GOT3 (cell line): ENCODE data around the gene DCLRE1B.

ENCODE experiments used
- DNase-seq: peaks from one replicate; lab custom pipeline; 2025; ENCODE audit warnings: mixed read lengths; lab: John Stamatoyannopoulos, UW

The DCLRE1B gene

DNA sequence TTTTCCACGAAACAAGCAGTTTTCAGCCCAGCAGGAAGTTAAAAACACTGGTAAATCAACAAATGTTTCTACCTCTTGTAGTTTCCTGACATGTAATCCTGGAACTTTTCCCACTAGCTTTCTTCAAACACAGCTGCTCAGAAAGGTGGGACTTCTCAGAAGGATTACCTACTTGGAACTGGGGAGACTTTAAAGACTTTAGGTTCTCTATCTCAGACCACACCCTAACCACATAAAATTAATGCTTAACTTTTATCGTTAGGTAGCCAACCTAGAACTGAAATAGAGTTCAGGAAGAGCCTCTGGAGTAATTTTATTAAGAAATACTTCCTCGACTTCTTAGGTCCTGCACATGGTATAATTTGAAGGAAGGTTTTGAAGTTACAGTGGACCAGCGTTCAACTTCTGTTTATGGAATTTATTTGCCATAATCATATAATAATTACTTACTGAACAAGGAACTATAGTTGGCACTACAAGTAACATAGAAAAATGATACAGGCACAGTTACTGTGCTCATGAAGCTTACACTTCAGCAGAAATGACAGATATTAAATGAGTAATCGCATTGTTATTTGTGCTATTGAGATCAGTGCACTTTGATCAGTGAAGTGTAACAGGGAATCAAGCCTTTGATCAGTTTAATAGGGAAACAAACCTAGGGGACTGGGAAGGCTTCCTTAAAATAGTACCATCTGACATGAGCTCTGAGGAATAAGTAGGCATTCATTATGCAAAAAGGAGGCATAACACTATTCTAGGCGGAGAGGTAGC is 17.5 kb upstream of the DCLRE1B start, which contains the start of gene BCL2L15:
Gene BCL2L15, minus strand, starts transcription at position 180 of the 774 bp plus-strand sequence. CDS start 206 bp downstream, outside the sequence.
- no peak for DNase-seq

GRCh38 chr1:113890816-113891215 is 14.3 kb upstream of the DCLRE1B start:
- DNase-seq: no peak

DNA sequence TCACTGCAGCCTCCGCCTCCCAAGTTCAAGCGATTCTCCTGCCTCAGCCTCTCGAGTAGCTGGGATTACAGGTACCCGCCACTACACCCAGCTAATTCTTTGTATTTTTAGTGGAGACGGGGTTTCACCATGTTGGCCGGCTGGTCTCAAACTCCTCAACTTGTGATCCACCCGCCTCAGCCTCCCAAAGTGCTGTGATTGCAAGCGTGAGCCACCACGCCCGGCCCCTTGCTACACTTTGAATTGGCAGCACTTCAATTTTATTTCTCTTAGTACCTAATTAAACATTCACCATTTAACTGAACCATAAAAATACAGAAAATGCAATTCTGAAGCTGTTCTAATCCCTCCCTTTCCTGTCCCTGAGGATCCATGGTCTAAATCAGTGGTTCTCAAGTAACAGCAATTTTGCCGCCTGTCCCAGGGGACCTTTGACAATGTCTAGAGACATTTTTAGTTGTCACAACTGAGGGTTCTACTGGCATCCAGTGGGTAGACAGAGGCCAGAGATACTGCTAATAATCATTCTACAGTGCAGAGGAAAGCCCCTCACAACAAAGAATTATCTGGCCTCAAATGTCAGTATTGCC is 13.4 kb upstream of the DCLRE1B start:
- DNase-seq: no peak

DNA sequence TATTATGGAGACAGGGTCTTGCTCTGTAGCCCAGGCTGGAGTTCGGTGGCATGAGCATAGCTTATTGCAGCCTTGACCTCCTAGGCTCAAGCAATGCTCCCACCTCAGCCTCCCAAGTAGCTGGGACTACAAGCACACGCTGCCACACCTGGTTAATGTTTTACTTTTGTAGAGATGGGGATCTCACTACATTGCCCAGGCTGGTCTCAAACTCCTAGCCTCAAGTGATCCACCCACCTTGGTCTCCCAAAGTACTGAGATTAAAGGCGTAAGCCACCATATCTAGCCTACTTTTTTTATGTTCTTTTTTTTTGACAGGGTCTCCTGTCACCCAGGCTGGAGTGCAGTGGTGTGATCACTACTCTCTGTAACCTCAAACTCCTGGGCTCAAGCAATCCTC is 11.9 kb upstream of the DCLRE1B start:
- no peak for DNase-seq

- DNase-seq: no peak
Measured at GRCh38 chr1:113895098-113895497, 10.0 kb upstream of the DCLRE1B start.

DNA sequence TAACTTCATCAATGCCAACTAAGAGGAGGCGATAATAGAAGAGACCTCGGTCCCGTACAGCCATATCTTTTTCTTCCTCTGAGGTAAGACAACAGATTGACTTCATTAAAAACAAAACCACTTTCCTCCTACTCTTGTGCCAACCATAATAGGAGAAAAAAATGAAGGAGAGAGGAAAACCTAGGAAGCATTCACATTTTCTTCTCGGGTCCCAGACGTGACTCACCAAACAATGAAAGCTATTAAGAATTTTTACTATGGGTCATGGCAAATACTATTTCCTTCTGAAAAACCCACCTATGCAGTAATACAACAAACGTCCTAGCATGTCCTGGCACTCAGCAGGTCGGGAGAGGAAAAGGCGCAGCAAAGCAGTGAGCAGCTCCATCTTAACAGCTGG is 9.2 kb upstream of the DCLRE1B start:
- no peak for DNase-seq

DNA sequence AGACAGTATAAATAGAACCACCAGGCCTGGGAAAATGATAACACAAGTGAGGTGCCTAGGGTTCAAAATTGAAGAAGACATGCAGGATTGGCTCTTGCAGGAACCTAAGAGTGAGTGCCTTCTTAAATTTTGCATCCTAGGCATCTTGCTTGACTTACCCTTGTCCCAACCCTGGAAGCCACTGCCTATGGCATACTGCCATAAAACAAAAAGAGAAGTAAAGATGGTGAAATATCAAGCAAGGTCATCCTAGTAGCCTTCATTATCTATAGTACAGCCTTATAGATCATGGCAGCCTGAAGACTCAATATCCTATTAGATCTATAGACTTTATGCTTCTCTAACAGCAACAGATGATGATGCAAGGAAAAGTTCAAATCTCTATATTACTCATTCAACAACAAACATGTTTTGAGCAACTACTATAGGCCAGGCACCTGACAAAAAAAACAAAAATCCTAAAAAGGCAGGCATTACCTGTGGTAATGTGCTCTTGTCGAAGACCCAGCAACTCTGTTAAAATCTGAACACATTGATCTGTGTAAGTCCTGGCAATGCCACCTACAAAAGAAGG is 6.8 kb upstream of the DCLRE1B start:
- no peak for DNase-seq

DNA sequence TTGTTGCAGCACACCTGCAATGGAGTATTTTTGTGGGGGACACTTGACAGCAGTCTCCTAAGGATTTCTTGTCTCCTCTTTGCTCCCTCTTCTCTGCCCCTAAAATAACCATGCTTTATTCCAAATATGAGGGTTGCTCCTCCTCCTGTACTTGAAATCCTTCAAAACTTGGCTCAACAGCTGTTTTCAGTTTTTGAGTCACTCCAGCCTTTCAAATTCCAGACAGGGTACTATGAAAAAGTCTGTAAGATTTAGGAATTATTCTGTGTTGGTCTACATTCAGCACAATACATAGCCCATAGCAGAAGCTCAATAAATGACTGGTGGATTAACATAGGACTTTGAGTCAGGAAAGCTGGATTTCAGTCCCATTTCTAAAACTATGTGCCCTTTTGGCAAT is 6.0 kb upstream of the DCLRE1B start:
- no peak for DNase-seq

- no peak for DNase-seq
Measured at GRCh38 chr1:113901191-113901590, 3.9 kb upstream of the DCLRE1B start.

- DNase-seq: no peak
Measured at GRCh38 chr1:113903501-113904292, 1.4 kb upstream of the DCLRE1B start.

DNA sequence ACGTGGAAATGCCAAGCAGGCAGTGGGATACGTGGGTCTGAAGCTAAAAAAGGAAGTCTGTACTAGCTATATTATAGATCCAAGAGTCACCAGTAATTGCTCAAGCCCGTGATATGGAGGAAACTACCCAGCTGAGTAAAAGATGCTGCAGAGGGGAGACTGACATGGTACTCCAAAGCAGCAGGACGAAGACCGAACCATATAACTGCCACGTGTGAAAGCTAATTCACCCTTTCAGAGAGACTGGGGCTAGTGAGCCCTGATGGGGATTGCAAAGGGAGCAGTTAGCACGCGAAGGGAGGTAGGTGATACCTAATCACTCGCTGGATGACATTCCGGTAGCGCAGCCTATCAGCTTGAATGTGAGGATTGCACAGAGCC is 843 bp upstream of the DCLRE1B start:
- no peak for DNase-seq

GRCh38 chr1:113905435-113905861 is 322 bp downstream of the DCLRE1B start:
- no peak for DNase-seq

- DNase-seq: no peak
Measured at GRCh38 chr1:113912594-113913311, 7.6 kb downstream of the DCLRE1B start.

DNA sequence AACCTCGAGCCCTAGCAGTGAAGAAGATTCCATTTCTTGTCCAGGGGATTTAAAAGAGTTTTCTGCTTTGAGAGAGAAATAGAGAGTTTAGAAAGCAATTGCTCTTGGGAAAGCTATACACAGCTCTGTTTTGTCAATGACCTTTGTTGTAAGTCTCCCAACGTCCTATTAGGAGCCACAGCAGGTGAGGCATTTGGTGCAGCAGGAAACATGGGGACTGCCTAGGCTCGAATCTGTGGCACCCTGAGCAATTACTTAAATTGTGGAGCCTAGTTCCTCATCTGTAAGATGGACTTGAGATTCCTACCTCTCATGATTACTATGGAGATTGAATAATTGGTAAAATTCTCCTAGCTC is 8.2 kb downstream of the DCLRE1B start:
- DNase-seq: no peak

DNA sequence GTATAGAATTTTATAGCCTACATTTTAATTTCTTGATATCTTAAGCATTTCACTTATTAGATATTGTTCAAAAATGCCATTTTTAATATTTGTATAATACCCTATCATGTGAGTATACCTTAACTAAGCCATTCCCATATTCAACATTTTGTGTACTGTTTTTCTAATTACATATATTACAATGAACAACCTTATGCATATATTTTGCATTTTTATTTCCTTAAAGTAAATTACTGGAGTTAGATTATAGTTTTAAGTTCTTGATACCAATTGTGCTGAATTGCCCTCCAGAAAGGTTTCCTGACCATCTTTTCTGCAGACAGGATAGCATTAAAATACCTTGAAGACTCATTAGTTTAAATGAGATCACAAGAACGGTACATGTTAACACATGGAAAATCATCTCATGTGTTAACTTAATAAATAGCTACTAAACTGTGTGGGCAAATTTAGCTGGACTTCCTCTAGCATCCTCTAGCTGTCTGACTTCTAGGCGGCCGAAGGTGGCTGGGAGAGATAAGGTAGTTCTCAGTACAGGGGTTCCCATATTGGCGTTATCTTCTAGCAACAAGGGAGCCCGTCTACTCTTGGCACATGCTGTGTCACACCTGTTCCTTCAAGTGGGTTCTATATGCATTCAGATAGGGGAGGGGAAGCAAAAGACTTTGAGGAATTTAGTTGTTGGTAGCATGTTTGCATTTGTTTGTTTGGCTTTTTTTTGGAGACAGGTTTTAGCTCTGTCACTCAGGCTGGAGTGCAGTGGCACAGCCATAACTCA is 8.9 kb downstream of the DCLRE1B start:
- no peak for DNase-seq

DNA sequence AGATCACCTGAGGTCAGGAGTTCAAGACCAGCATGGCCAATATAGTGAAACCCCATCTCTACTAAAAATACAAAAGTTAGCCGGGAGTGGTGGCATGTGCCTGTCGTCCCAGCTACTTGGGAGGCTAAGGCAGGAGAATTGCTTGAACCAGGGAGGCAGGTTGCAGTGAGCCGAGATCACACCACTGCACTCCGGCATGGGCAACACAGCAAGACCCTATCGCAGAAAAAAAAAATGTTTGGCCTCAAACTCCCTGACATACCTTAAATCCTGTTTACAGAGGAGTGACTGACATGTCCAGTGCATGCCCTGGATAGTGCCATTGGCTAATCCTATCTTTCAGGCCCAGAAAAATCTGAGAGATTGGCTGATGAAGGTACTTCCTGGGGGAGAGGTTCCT is 11.8 kb downstream of the DCLRE1B start:
- no peak for DNase-seq

DNA sequence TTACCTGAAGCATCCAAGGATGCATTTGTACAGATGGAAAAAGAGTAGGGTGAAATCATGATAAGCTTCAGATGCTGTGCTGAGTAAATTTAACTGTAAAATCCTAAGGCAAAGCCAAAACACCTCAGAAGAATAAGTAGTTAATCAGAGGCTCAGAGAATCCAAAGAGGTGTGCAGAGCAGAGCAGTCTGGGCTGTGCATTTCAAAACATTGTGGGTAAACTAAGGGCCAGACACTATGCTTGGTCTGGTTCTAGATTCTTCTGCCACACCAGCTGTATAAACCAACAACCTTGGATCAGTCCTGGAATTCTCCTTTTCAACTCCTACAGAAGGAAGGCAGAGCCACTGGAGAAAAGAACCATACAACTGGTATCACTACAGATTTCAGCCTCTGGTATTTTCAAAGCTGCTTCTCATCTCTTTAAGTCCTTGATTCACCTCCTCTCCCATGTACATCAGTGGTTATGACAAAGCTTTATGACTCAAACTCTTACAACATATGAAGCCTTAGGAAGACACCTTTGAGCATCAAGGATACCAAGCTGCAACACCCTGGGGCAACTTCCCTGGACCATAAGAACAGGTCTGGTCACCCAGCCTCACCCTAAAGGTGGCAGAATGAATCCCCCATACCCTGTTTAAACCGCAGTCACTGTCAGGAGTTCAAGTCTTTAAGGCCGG is 12.4 kb downstream of the DCLRE1B start:
- no peak for DNase-seq

DNA sequence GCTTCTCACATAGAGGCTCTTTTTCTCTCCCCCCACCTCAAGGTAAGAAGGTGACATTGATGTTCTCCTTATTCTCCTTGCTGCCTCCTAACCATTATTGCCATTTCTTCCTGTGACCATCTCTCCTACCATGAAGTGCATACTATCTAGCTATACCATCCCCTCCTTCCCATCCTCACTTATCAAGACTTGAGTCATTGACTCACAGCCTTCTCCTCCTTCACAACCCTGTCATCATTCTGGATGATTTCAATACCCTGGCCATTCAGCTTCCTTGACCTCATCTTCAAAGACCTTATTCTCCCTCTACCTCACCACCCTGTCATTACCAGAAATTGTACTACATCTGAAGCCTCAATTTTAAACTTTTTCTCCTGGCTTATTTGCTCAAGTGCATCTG is 13.1 kb downstream of the DCLRE1B start:
- no peak for DNase-seq

GRCh38 chr1:113922957-113923356 is 17.8 kb downstream of the DCLRE1B start:
- DNase-seq: no peak

DNA sequence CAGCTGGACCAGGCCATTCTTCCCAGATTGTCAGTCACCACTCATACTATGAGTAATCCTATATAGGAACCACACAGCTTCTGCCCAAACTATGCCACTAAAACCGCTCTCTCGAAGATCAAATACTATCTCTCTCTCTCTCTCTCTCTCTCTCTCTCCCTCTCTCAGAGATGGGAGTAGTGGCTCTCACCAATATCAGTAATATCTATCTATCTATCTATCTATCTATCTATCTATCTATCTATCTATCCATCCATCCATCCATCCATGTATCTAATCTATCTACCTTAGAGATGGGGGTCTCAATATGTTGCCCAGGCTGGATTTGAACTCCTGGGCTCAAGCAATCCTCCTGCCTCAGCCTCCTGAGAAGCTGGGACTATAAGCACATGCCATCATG is 19.3 kb downstream of the DCLRE1B start:
- DNase-seq: no peak
